Endometrial microvascular endothelial cells (primary cell): ENCODE measurements around the gene CEP76. TPM values are rescaled to one million over a fixed set of nuclear protein-coding genes. Genes with fewer than 3 reads are reported as not detected.

ENCODE experiments used
- in situ Hi-C: cut with HindIII; loops from 2 replicates; pipeline ENCODE4 v1.10.0; 2017; ENCODE audit warnings: low sequenced_read_pairs, low pct_unique_long_range_greater_than_20kb; ENCODE audit errors: inconsistent ontology term
- total RNA-seq: library from RNA; depleted of rRNA; stranded (reverse); fragments of >200 nt; gene quantifications from one replicate; pipeline ENCODE4 v1.2.3, GENCODE V29; 2015; ENCODE audit errors: inconsistent ontology term

CEP76 gene
- total RNA-seq, 1 donor from 2014 or later, result 11.6 TPM

DNA sequence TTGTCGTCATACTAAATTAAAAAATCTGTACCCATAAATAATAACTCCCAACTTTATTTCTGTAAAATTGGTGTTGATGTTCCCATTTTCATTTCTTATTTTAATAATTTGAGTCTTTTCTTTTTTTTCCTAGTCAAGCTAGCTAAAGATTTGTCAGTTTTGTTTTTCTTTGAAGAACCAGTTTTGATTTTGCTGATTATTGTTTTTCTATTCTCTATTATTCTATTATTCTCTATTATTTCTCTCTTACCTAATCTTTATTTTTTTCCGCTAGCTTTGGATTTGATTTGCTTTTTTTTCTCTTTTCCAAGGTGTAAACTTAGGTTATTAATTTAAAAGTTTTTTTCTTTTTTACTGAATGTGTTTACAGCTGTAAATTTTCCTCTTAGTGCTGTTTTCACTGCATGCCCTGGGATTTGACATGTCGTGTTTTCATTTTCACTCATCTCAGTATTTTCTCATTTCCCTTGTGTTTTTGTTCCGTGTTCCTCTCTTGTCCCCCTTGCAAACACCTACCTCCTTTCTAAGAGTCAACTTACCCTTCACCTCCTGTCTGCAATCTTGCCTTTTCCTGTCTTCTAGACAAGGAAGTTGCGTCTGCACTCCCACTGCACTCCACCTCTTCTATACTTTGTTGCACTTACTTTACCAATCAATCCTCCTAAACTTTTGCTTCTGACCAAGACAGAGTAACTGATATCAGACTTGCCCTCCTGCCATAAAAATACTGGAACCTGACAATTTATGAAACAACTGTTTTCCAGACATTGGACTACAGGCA, 19.2 kb upstream of the CEP76 start:
- in situ Hi-C loops, result no loop called here

DNA sequence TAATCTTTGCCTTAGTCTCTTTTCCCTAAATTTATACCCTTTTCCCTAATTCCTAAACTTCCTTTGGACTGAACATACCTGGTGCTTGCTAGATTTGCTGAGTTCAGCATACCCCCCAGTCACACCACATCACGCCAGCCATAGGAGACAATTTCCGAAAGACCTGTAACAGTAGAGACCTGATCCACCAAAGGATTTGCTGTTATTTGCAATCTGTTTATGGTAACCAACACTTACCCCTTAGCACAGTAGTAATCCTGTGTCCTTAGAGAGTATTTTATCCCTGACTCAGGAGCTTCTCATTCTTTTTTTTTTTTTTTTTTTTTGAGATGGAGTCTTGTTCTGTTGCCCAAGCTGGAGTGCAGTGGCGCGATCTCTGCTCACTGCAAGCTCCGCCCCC, 8.9 kb upstream of the CEP76 start:
- in situ Hi-C loops, result no loop called here

DNA sequence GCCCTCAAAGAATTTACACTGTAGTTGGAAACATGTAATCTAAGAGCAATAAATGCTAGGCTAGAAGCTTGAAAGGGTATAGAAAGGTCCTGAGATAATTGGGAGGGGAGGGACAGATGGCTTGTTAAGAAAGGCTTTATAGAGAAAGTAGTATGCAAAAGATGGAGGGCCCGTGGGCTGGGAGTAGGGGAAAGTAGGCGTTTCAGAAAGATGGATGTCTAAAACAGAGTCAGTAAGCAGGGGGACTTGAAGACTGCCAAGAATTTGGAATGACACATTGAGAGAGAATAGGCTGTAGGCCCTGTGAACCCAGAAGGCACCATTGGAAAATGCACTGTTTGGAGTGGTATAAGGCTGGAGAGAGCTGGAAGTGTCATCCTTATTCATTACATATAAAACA, 1.1 kb upstream of the CEP76 start:
- in situ Hi-C loops, result no loop called here

DNA sequence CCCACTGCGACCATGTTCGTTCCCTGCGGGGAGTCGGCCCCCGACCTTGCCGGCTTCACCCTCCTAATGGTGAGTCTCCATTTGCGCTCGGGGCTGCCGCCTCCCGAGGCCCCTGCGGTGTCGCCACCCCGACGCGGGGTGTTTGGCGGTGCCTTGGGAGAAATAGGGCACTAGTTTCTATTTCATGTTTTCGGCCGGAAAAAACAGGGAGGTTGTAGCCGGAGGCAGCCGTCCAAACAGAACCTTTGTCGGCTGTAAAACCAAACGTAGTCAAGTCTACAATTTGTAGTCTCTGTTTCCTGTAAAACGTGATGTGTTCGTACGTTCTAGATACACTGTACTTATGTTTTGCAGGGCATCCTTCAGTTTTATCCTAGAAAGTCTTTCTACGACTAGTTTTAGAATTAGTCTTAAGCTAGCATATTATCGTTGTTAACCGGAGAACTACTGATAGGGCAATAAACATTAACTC, 609 bp upstream of the CEP76 start:
- in situ Hi-C loops, result no loop called here

DNA sequence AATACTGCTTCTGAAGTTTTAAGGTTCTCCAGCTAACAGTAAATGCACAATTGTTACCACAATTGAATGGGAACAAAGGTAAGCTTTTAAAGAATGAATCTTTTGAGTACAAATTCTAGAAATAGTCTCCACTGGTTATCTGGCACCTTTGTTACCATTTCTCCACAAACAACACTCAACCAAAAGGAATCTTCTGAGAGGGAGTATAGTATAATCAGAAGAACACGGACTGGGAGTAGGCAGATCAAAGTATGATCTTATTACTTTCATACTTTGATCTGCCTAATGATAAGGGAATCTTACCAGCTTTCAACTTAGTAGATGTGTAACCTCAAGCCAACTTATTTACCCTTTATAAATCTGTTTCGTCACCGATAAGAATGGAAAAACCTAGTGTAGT, 1.4 kb downstream of the CEP76 start:
- in situ Hi-C loops, result no loop called here

DNA sequence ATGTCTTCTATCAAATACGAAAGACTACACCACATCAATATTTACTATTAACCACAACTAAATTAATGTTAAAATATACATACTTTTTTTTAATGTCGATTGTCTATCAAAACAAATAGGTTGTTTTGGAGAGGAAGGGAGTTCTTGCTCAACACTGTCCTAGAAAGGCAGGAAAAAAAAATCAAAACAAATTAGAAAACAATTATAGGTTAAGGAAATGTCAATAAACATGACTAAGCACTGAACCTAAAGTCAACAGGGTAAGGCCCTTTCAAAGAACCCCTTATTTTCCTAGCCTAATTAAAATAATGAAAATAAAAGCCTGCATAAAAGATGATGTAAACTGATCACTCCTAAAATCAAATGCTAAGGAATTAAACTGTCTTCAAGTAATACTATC, 2.8 kb downstream of the CEP76 start:
- in situ Hi-C loops, result no loop called here

DNA sequence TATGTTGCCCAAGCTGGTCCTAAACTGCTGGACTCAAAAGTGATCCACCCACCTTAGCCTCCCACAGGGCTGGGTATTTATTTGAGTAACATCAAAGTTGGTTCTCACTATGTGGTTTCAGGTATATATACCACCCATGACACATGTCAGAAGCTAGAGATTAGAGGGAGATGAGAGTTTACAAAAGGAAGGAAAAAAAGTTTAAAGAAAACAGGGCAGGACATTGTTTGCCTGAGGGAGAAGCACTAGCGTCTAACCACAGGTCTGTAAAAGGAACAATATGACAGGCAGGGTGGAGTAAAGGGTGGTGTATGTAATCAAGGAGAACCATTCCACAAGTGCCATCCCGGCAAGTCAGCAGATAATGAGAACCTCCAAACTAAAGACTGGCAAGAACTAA, 8.5 kb downstream of the CEP76 start:
- in situ Hi-C loops, result no loop called here

DNA sequence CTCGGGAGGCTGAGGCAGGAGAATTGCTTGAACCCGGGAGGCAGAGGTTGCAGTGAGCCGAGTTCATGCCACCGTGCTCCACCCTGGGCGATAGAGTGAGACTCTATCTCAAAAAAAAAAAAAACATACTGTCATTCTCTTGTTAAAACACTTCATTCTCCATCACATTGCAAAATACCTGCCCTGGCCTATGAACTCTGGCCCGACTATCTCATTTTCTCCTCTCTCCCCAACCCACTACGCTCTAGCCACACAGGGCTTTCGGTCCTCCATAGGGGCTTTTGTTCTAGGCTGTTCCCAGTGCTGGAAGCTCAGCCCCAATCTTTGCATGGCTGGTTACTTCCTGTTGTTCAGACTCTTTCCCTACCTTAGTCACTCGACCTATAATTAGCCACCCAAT, 10.3 kb downstream of the CEP76 start:
- in situ Hi-C loops, result no loop called here

DNA sequence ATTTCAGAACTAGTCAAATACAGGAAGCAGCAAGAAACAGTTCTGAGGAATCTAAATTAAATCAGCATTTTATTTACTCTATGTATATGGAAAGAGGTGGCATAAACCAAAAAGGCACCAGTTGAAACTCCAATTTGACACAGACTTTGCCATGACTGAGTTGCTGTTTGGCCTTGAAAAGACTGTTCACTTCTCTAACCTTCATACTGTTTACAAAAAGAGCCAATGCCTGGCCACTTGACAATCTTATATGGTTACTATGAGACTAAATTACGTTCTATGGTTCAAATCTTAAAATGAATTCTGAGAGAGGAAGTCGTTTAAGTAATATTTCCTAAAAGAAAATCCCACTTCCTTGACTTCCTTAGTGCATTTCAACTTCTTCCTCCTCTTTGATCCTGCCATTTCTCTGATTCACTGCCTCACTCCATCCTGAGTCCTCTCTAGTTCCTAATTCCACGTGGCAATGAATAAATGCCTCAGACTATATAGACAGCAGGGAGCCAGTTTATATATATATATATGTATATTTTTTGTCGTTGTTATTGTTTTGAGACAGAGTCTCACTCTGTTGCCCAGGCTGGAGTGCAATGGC, 13.2 kb downstream of the CEP76 start:
- in situ Hi-C loops, result no loop called here

DNA sequence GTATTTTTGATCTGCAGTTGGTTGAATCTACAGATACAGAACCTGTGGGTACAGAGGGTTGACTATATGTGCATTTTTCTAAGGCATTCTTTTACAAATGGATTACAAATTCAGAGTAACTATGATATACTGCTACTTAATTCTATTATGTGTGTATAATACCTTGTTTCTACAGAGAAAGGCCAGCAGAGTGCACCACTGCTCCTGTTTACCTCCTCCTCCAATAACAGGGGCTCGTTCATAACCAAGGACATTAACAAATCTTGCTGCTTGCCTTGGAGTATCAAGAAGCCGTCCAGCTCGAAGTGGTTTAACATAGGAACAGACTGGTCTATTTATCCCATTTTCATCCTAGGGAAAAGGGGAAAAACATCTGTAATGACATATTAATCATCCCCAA, 16.4 kb downstream of the CEP76 start:
- in situ Hi-C loops, result no loop called here

DNA sequence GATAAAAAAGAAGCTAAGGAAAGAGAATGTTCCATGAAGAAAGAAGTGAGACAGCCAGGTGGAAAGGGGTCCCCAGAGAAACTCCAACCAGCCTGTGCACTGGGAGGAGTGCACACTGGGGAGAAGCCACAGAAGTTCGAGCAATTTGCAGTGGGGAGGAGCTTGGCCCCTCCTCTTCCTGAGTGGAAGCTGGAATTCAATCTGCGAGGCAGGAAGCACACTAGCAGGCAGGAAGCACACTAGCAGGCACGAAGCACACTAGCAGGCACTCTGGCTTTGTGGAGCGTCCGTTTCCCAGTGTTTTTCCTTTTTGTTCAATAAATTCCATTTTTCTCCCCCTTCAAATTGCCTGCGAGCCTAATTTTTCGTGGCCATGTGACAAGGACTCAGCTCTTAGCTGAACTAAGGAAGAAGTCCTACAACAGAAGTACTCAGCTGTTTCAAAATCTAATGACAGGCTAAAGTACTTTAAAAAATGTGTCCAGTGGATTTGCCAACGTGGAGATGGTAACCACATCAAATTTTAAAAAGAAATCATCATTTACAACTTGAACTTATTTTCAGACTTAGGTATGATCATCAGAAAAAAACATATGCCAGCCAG, 23.2 kb downstream of the CEP76 start:
- in situ Hi-C loops, result no loop called here

DNA sequence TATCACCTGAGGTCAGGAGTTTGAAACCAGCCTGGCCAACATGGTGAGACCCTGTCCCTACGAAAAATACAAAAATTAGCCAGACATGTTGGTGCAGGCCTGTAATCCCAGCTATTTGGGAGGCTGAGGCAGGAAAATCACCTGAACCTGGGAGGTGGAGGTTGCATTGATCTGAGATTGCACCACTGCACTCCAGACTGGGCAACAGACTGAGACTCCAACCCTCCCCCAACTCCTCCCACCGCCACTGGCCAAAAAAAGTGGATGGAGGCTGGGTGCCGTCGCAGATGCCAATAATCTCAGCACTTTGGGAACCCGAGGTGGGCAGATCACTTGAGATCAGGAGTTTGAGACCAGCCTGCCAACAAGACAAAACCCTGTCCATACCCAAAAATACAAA, 34.5 kb downstream of the CEP76 start:
- in situ Hi-C loops, result no loop called here

DNA sequence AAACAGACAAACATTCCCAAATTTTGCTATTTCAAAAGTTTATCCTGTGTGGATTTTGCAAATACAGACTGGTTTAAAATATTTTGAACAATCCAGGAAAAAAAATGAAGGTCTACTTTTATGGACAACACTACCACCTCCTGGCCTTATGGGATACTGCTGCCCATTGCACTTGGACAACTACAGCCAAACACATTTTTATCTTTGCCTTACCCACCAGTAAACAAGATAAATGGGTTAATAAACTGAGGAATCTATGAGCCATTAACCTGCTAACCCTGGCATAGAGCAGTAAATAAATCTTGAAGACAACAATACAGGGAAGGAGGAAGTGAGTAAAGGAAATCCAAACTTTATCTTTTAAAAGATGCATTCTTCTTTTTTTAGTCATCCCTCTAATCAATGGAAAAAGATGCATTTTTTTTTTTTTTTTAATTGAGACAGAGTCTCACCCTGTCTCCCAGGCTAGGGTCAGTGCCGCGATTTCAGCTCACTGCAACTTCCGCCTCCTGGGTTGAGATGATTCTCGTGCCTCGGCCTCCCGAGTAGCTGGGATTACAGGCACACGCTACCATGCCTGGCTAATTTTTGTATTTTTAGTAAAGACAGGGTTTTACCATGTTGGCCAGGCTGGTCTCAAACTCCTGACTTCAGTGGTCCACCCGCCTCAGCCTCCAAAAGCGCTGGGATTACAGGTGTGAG, 42.5 kb downstream of the CEP76 start:
- in situ Hi-C loops, result no loop called here

DNA sequence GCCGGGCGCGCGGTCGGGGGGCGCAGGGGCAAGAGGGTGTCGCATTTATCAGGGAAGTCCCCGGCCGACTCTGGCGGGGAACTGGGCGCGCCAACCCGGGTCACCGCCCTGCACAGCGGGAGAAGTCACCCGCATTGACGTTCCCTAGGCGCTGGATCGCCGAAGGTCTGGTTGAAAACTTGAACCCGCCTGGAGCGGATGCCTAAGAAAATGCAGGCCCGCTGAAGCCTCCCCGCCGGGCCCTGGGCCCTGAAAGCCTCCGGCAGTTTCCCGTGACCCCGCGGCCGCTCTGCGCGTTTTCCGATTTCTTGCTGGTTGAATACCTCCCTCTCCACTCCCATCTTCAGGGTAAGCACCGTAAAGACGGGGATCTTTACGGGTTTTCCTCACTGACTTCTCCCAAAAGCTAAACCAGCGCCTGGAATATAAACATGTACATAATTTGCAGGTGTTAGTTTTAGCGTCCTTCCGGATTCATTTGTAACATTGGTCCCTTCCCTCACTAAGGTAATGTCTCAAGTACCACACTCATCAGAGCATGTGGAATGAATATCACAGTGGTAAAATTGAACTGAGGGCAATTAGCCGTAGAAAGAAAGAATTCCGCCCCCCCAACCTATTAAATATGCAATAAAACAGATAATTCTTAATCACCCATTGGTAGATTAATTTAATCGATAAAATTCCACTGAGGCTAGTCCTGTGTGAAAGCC, 43.9 kb downstream of the CEP76 start:
- in situ Hi-C loops, result no loop called here

DNA sequence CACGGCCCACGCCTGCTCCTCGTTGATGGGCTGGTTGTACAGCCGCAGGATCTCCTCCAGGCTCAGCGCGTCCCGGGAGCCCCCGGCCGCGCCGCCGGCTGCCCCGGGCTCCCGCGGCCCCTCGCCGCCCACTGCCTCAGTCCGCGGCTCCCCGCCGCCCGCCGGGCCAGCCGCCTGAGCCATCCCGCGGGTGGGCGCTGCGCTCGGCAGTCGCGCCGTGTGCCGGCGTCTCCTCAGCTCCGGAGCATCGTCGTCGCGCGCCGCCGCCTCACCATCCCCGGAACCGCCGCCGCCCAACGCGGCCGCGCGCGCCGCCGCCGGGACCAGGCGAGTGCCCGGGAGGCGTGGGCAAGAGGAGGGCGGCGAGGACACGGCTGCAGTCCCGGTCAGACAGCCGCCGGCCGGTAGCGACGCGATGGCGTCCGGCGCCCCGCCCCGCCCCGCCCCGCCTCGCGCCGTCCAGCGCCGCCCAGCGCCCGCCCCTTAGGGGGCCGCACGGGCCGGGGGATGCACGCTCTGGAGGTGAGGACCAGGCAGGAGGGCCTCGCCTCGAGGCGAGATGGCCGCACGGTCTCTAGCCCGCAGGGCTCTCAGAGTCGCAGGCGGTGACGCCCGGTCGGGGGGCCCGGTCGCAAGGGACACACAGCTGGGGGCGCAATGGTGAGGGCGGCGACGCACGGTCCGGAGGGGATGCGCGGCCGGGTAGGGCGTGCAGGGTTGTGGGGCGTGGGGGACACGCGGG, 44.7 kb downstream of the CEP76 start, which contains the start of gene SPIRE1:
TSS of gene SPIRE1 (minus strand) at position 424 of the 742 bp plus-strand sequence. CDS start at position 183, 241 bp downstream.
- in situ Hi-C loops, result no loop called here

DNA sequence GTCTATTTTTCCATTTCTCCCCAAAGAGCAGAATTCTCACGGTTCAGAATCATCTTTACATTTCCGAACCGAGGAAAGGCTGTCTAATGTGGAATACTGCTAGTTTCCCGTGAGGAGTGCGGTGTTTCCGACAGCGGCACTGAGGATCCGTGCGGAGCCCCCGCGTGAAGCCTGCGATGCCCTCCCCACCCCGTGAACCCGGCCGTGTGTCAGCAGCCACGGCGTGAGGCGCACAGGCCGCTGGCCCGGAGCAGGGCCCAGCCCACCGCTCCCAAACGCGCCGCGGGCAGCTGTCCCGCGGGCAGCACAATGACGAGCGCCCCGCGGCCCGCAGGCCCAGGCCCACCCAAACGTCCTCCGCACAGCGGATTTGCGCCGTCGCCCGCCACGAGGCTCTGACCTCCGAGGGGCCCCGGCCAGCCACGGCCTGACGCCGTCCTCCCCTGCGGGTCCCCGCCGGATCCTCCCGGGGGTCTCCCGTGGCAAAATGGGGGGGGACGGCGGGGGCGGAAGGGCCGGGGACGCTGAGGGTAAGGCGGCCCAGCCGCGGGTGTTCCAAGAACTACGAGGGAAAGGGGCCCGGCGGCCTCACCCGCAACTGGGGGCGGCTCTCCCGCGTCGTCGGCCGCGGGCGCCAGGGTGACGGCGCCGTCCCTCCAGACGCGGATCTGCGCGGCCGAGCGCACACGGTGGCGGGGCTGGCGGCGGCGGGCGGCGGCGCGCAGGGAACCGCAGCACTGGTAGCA, 45.4 kb downstream of the CEP76 start:
- in situ Hi-C loops, result no loop called here

DNA sequence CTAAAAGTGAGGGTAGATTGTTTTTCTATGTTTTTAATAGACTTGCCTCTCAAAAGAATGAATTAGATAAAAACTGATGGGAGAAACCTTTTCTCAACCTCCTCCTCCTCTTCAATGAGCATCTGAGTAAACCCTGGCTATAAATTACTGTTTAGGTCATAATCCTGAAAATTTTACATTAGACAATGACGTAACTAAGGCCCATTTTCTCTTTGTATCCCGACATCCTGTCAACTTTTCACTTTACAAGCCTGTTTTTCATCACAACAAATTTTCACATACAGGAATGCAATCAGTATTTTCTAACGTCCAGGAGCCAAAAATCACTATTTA, 46.0 kb downstream of the CEP76 start:
- in situ Hi-C loops, result no loop called here

DNA sequence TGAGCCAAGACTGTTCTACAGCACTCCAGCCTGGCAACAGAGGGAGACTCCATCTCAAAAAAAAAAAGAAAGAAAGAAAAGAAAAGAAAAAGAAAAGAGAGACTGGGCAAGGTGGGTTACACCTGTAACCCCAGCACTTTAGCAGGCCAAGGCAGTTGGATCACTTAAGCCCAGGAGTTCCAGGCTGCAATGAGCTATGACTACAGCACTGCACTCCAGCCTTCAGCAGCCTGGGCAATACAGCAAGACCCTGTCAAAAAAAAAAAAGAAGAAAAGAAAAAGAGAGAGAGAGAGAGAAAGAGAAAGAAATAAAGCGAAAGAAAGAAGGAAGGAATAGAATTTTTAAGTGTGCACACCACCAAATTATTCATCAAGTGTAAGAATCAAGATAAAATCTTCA, 47.6 kb downstream of the CEP76 start:
- in situ Hi-C loops, result no loop called here
